GM13977 (cell line): ENCODE measurements around the gene FASTK.

Experiments used
- DNase-seq: peaks from one replicate; pipeline ENCODE4 v3.0.0; 2012; ENCODE audit warnings: low spot score
- CTCF ChIP-seq: IDR thresholded peaks from 2 replicates; pipeline ENCODE4 v1.5.1; 2012; ENCODE audit warnings: mild to moderate bottlenecking, control low read depth; ENCODE audit not compliant: insufficient read depth; ENCODE audit errors: extremely low read depth, missing control alignments
- in situ Hi-C: fragments of 300-500 bp; cut with MboI; formaldehyde crosslinking; loops from one replicate; pipeline ENCODE4 v1.12.0; 2022; ENCODE audit warnings: low sequenced_read_pairs, low pct_unique_long_range_greater_than_20kb, mixed read lengths, inconsistent platforms; ENCODE audit not compliant: unreplicated experiment

Gene FASTK

GRCh38 chr7:151077705-151078232 is 2.8 kb downstream of the FASTK start:
- no peak for DNase-seq
- in situ Hi-C loops, result no loop called here
- no peak for TF ChIP-seq CTCF

- in situ Hi-C loops, result no loop called here
- TF ChIP-seq CTCF, result peak; percentile 25
- no peak for DNase-seq
Observed at GRCh38 chr7:151076863-151077704, 3.5 kb downstream of the FASTK start.

- in situ Hi-C loops, result no loop called here
- DNase-seq, result no peak
- TF ChIP-seq CTCF, result no peak
Observed at GRCh38 chr7:151075978-151076426, 4.6 kb downstream of the FASTK start.

- no peak for TF ChIP-seq CTCF
- in situ Hi-C loops, result no loop called here
- no peak for DNase-seq
Observed at GRCh38 chr7:151075662-151075971, 5.0 kb downstream of the FASTK start.

GRCh38 chr7:151074817-151075661 is 5.6 kb downstream of the FASTK start:
- no peak for TF ChIP-seq CTCF
- no peak for DNase-seq
- in situ Hi-C loops, result no loop called here

- TF ChIP-seq CTCF, result no peak
- in situ Hi-C loops, result no loop called here
- no peak for DNase-seq
Observed at GRCh38 chr7:151073990-151074389, 6.6 kb downstream of the FASTK start.
